Thyroid gland (tissue), 4 donors: ENCODE results near the gene GNG13. TPM values are rescaled to one million over a fixed set of nuclear protein-coding genes. Genes with fewer than 3 reads are reported as not detected.

Source experiments
- DNase-seq, 2 donors: peaks; one replicate each; pipeline ENCODE4 v3.0.0-alpha.2; 2019
- H3K27ac ChIP-seq, 3 donors: fragments of 200-600 bp; sonication (generic); 1 replicate in 2 of 3; 2 replicates in 1 of 3; pipeline ENCODE4 v1.5.1; 2016 to 2019; ENCODE audit warnings: mild to moderate bottlenecking in 1 of 3, moderate library complexity in 1 of 3
- H3K27me3 ChIP-seq: fragments of 200-600 bp; sonication (generic); one replicate; pipeline ENCODE4 v1.5.1; 2019
- H3K36me3 ChIP-seq, 2 donors: fragments of 200-600 bp; sonication (generic); one replicate each; pipeline ENCODE4 v1.5.1; 2016 to 2019
- H3K4me1 ChIP-seq, 2 donors: fragments of 200-600 bp; sonication (generic); one replicate each; pipeline ENCODE4 v1.5.1; 2017 to 2019
- H3K4me3 ChIP-seq, 3 donors: fragments of 200-600 bp; sonication (generic); replicated peaks in 1 of 3; 1 replicate in 2 of 3; 2 replicates in 1 of 3; pipeline ENCODE4 v1.5.1; 2016; ENCODE audit warnings: mild to moderate bottlenecking in 1 of 3
- H3K9me3 ChIP-seq: fragments of 200-600 bp; sonication (generic); one replicate; pipeline ENCODE4 v1.5.1; 2017
- CTCF ChIP-seq, 6 experiments: fragments of 200-600 bp in 3 of 6; fragments of 450-650 bp in 3 of 6; sonication (generic) in 3 of 6; IDR thresholded peaks; one replicate each; pipeline ENCODE4 v1.5.1; 2016 to 2019; ENCODE audit warnings: antibody characterized with exemption in 6 of 6, mild to moderate bottlenecking in 2 of 6, inconsistent platforms in 1 of 6, moderate library complexity in 1 of 6
- POLR2A ChIP-seq, 2 donors: fragments of 450-650 bp; IDR thresholded peaks; one replicate each; pipeline ENCODE4 v1.6.1; 2017; ENCODE audit warnings: antibody characterized with exemption in 2 of 2, mild to moderate bottlenecking in 2 of 2, moderate library complexity in 1 of 2
- WGBS, 2 donors: methylation state at CpG; one replicate each; pipeline ENCODE4 v1.1.5; 2017; 5-methylcytosine and 5-hydroxymethylcytosine counted together
- intact Hi-C: fragments of 100-400 bp; cut with DNase I; formaldehyde crosslinking; loops from one replicate; pipeline ENCODE4 v1.15.1; 2023
- total RNA-seq, 4 donors: library from RNA; depleted of rRNA; stranded (reverse); fragments of >200 nt; gene quantifications; one replicate each; pipeline ENCODE4 v1.2.3, GENCODE V29; 2016

GNG13 gene
- total RNA-seq, 4 donors from 2014 or later, result not detected

DNA sequence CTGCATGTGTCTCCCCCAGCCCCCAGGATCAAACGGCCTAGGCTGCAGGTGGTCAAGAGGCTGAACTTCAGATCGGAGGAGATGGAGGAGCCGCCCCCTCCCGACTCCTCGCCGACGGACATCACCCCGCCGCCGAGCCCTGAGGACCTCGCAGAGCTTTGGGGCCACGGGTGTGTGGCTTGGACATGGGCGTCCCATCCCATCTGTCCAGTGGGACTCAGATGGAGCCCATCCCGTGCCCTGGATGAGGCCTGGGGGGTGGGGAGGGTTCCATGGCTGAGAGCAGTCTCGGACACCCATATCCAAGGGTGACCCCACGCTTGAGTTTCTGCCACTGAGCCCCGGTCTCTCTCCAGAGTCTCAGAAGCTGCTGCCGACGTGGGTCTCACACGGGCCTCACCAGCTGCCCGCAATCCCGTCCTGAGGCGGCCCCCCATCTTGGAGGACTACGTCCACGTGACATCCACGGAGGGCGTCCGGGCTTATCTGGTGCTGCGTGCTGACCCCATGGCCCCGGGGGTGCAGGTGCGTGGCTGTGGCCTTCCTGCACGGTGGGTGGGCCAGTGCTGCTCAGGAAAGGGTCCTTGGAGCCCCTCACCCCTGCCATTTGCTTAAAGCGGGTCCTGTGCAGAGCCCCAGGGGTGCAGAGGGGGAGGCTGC, 11.2 kb downstream of the GNG13 start:
- Histone ChIP-seq H3K4me1 (peaks cover 14 to 19% of the 10 kb centered on the region in 2 donors), H3K36me3 (peaks cover 0 to 6% of the 10 kb centered on the region in 2 donors), H3K27ac (no peak overlapping the region), H3K4me3 (peak overlapping the region in 1 of 3 donors; percentile 60), H3K9me3 (no peaks in the 10 kb centered on the region), H3K27me3 (no peaks in the 10 kb centered on the region)
- DNase-seq, result no peak
- TF ChIP-seq CTCF (IDR thresholded peaks at IDR 0.05) (no peak), POLR2A (IDR thresholded peaks at IDR 0.05) (no peak)
- WGBS, 2 donors, result 76 to 100% methylated on average over 1 to 30 of the region's 33 CpGs
- intact Hi-C loops, result no loop called here

DNA sequence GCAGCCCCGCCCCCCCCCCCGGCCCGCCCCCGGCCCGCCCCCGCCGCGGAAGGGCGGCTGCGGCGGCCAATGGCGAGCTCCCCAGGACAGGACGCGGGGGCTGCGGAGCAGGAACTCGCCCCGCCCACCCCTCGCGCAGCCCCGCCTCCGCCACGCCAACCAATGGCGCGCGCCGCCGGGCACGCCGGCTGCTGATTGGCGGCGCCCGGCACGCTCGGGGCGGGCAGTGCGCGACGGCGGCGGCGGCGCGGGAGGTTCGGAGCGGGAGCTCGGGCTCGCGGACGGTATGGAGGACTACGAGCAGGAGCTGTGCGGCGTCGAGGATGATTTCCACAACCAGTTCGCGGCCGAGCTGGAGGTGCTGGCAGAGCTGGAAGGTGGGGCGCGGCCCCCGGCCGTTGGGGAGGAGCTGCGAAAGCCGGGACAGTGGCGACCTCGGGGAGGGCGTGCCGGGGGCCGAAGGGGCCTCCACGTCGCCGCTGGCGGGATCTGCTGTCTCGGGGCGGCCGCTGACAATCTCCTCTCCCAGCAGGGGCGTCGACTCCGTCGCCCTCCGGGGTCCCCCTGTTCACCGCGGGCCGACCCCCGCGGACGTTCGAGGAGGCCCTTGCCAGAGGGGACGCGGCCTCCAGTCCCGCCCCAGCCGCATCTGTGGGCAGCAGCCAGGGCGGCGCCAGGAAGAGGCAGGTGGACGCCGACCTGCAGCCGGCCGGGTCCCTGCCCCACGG, 12.0 kb downstream of the GNG13 start, which contains the start of gene CHTF18:
Gene CHTF18 (plus strand): TSS at position 222 of the 728 bp plus-strand sequence. CDS start 65 bp downstream, at position 287.
- peak; percentile 90 for DNase-seq
- Histone ChIP-seq H3K27me3 (no peaks in the 10 kb centered on the region), H3K4me1 (peaks cover 14 to 24% of the 10 kb centered on the region in 2 donors), H3K36me3 (peaks cover 0 to 6% of the 10 kb centered on the region in 2 donors), H3K4me3 (peak within 1 kb of the TSS; percentile 78 to 91 (median 86)), H3K27ac (peak within 1 kb of the TSS in 1 of 3 donors; percentile 27), H3K9me3 (no peaks in the 10 kb centered on the region)
- TF ChIP-seq CTCF (IDR thresholded peaks at IDR 0.05), result no peak
- TF ChIP-seq POLR2A (IDR thresholded peaks at IDR 0.05), result no peak
- intact Hi-C loops, result no loop called here
- 0% methylated on average over 4 of the region's 97 CpGs; no CpG with 5 or more reads in 1 of the 2 donors for WGBS, 2 donors

DNA sequence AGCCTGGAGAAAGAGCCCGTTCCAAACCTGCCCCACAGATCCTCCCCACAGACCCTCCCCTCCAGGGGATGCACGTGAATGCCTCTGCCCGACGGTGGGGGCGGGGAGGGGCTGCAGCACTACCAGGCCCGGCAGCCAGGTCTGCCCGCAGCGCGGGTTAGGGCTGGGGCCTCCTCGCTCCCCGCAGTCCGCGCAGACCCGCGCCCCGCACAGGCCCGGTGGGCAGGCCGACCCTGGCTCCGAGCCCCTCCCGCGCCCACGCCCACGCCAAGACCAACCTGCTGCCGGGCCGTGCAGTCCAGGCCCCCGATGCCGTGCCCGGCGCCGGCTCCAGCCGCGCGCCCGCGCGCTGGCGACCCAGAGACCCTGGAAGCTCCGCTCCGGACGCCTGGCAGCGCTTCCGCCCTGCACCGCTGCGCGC, 12.5 kb downstream of the GNG13 start, which contains the start of gene RPUSD1:
Gene RPUSD1 (minus strand): TSS at position 404 of the 421 bp plus-strand sequence. CDS start 644 bp downstream, outside the sequence.
- Histone ChIP-seq H3K4me3 (peak within 1 kb of the TSS; percentile 78 to 91 (median 86)), H3K27ac (peak within 1 kb of the TSS in 1 of 3 donors; percentile 27), H3K9me3 (no peaks in the 10 kb centered on the region), H3K36me3 (peaks cover 0 to 6% of the 10 kb centered on the region in 2 donors), H3K27me3 (no peaks in the 10 kb centered on the region), H3K4me1 (peaks cover 14 to 24% of the 10 kb centered on the region in 2 donors)
- 0% methylated on average over 8 of the region's 45 CpGs; no CpG with 5 or more reads in 1 of the 2 donors for WGBS, 2 donors
- no peak for DNase-seq
- TF ChIP-seq CTCF (IDR thresholded peaks at IDR 0.05) (peak in 1 of 6 experiments; percentile 6), POLR2A (IDR thresholded peaks at IDR 0.05) (peak in 1 of 2 donors; percentile 36)
- intact Hi-C loops, result no loop called here

GRCh38 chr16:787321-787966, 13.1 kb downstream of the GNG13 start:
- Histone ChIP-seq H3K36me3 (peaks cover 0 to 6% of the 10 kb centered on the region in 2 donors), H3K27ac (peak overlapping the region in 1 of 3 donors; percentile 27), H3K27me3 (no peaks in the 10 kb centered on the region), H3K4me1 (peaks cover 14 to 24% of the 10 kb centered on the region in 2 donors), H3K4me3 (peak overlapping the region; percentile 78 to 91 (median 86)), H3K9me3 (no peaks in the 10 kb centered on the region)
- DNase-seq, result peak in 1 of 2 donors; percentile 13
- WGBS, 2 donors, result 96% methylated on average over 5 of the region's 47 CpGs; no CpG with 5 or more reads in 1 of the 2 donors
- intact Hi-C loops, result no loop called here
- TF ChIP-seq CTCF (IDR thresholded peaks at IDR 0.05) (no peak), POLR2A (IDR thresholded peaks at IDR 0.05) (no peak)
